T-helper 2 cell (primary cell): ENCODE measurements around the gene CBX8.

ENCODE experiments used
- DNase-seq, 5 experiments: peaks; one replicate each; pipeline versions ENCODE4 v3.0.0 to v3.0.0-alpha.2; 2012 to 2022

The CBX8 gene

DNA sequence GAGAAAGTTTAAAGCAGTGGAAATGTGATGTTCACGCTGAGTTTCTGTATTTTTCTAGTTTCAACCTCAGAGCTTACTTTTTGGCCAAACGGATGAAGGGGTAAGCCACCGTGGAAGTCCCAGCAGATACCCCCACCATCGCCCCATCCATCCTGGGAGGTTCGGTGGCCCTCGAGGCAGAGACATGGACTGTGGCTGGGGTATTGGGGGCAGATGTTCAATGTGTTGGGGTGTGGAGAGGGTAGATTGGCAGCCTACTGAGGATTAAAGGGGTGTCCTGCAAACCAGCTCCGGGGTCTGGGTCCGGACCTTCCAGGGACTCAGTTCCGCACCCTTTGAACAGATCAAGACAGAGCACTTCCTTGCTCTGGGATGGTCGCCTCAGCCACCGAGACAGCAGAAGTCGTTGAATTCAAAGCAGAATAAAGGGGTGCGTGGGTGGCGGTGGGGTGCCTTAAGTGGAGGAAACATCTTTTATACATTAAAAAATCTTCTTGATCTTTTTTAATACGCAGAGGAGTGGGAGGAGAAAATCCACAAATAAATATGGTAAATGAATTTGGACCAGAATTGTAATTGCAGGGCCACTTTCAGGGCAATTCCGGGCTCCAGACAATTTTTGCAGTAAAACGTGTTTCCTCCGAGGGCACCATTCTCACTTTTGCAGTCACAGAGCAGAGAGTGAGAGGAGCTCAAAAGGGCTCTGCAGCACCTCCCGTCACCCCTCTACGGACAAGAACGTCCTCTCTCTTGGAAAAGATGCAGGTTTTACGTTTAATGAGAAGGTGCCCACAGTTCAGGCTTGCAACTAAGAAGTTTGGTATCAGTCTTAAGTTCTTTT is 8.2 kb upstream of the CBX8 start:
- no peak for DNase-seq

DNA sequence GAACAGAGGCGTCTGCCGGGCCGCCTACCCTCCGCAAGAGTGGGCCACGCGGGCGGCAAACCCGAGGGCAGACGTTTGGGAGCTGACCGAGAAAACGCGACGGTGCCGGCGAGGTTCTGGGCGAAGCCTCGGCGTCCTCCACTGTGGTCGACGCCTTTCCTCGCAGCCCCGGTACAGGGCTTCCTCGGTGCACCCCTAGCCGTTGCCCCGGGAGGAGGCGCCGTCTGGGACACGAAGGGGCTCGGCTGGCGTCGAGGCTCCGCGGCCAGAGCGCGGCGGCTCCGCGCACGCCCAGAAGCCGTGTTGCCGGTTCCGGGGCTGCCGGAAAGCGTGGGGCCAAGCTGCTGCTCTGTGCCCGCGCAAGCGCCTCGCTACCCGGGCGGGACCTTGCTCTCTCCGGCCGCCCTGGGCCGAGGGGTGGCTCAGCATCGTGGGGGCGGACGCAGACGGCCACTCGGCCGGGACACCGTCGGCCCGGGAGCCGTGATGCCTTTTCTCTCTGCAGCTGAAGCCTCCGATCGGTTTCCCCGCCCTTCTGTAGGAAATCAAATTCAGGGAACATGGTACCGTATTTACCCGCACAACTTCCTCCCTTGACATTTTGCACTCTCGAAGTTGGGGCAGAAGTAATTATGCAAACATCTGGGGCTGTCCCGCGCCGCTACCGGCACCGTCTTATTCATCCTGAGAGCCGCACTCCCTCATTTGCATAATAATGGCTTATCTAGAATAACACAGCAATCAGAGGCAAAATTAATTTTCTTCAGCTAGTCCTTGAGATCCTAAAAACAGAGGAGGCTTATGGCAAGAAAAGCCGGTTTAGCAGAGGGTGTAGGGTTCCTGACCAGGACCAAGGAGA is 7.3 kb upstream of the CBX8 start:
- peak in 3 of 5 experiments; percentile 35 to 89 (median 65) for DNase-seq

DNA sequence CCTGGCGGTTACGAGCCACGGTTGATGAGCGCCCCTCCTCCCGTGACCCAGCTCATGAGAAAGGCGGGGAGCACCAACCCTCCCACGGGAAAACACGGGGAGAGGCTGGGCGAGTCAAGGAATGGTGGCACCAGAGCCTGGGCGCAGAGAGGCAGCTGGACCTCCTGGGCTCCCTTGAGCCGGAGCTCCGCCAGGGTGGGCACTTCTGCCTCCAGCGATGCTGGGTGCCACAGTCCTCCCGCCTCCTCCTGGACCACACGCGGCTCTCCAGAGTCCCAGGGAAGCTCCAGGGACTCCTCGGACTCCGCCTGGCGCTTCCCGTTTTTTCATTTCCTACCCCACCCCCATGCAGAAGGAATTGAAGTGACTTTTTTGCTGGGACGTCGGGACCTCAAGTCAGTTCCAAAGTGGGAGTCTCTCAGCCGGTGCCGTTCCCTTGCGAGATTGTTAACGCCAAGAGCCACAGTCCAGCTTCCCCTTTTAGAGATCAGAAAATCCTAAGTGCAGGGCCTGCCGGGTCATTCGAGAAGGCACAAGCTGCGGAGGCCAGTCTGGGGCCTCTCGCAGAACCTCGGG is 6.6 kb upstream of the CBX8 start:
- DNase-seq, result no peak

DNA sequence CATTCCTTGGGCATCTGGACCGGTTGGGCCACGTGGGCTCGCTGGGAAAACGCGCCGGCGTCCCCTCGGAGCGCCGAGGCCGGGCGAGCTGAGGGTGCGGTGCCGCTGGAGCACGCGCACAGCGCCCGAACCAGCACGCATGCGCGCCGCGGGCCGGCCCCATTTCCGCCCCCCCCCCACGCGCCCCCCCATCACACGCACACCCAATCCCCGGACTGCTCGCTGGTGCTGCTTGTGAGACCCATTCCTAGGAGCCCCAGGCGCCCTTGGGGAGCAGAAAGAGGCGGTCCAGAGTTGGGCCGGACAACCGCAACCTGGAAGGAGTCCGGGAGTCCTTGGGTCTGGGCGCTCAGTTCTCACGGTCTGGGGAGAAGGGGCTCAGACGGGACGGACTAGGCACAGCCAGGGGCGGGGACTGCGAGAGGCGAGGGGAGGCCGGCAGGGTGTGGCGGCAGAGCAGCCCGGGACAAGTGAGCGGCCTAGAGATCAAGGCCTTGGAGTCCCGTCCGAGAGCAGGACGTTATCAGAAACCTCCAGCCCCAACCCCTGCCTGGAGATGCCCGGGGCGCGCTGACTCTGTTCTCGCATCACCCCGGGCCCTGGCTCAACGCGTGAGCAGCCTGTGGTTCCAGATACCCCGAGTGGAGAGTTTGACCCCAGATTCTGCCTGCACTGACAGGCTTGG is 6.0 kb upstream of the CBX8 start:
- no peak for DNase-seq

DNA sequence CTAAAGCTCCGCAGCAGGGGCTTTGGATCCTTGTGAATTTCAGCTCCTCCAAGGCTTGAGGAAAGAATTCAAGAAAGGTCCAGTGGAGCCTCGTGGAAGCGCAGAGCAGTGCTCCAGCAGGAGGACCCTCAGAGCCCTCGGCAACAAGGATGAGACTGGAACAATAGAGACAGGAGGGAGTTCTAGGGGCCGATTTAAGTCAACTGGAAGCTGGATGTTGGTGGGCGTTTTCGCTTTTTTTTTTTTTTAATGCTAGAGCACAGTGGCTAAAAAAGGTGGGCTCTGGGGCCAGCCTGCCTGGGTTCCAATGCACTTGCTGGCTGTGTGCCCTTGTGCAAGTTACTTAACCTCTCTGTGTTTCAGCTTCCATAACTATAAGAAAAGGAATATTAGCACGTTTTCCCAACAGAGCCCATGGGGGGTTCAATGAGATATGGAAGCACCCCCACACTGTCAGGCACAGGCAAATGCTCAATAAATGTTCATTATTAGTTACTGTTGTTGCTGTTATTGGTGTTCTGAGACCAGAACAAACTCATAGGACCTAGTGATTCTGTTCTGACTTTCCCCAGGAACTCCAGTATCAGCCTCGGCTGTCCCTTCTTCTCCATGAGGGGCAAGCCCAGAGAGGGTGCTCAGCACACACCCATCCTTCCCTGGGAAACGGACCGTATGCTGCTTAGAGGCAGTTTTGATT is 5.3 kb upstream of the CBX8 start:
- no peak for DNase-seq

DNA sequence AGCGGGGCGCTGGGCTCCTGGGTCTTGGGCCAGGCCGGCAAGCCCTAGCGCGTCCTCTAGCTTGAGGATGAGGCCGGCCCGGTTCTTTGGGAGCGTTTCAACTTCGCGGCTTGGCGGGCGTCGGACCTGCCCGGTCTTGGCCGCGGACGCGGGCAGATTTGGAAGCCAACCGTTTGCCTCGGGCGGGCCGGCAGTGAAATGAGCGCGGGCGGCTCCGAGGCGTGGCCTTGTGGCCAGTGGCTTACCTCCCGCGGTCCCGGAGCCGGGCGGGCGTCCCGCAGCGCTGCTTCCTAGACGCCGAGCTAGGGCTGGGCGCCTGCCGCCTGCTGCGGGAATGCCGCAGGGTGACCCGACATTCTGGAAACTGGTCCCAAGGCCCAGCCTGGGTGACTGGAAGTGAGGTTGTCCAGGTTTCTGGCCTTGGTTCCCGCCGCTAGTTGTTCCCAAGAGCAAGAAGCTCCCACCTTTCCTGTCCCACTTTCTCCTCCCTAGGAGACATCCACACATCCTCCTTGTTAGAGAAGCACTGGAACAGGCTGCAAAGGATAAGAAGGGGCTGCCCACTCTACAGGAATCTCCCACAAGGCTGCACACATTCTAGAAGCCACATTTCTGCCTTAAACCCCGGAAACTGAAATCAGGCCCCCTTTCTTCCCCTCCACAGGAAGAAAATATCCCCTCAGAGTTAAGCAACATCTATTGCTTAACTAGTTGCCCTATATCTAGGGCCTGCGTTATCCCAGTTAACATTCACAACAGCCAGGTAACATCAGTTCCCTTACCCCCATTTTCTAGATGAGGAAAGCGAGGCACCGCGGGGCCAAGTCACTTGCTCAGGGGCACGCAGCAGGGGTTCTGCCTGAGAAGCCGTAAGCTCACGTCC is 4.5 kb upstream of the CBX8 start:
- DNase-seq, result no peak

DNA sequence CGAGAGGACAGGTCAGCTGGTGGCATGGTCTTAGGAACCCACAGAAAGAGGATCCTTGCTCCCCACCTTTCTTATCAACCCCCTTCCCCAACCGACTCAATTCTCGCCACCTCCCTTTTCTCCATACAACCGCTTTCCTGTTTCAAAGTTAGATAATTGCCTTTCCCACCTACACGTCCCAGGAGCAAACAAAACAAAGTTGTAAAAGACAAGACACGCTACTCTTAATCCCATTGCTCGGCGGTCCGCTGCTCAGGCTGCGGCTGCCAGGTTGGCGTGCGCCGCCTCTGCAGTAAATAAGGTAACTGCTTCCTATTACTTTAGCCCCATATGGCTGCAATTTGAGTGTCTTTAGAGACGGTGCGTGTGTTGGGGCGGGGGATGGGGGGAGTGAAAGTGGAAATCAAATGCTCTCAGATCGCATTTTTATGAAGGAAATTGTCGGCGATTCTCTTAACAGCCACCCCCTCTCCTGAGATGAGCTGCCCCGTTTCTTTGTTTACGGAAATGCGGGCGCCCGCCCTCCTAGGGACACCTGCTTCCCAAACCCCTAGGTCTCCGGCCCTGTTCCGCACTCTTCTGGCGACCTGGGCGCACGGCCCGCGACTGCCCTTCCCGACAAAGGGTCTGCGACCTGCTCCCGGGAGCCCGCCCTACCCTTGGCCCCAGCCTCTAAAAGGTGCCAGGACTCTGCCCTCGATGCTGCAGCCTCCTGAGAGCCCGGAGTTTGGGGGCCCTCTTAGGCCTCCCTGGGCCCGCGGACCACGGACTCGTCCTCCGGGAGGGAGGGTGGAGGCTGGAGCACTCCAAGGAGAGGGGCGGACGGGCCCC is 3.7 kb upstream of the CBX8 start:
- peak in 2 of 5 experiments; percentile 35 to 71 for DNase-seq

DNA sequence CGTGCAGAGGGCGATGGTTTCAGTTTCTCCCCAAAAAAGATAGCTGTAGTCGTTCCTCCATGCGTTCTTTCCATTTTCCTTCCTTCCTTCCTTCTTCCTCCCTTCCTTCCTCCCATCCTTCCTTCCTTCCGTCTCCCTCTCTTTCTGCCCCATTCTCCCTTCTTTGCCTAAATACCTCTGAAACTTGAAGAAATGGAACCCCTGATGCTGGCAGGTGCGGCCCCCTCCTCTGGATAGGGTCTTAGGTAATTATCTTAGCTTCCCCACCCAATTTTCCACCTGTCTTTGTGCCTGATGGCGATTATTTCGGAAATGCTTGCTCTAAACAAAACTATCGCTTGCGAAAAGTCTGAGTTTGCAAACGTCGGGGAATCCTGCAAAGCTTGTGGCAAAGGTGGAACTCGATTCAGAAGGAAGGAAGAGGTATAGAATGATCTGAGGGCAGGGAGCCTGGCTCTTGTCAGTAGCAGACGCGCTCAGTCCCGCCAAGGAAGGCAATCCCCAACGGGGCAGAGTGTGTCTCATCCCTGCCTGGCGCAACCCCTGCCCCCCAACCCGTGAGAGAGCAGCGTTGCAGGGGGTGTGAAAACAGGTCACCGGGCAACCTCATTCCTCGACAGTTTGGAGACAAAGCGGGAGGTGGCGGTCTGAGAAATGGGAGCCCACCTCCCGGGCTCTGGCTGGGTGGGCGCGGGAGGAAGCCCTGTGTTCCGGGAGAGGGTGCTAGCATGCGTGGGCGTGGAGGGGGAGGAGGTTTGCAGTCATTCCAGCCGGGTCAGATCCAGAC is 2.9 kb upstream of the CBX8 start:
- no peak for DNase-seq

DNA sequence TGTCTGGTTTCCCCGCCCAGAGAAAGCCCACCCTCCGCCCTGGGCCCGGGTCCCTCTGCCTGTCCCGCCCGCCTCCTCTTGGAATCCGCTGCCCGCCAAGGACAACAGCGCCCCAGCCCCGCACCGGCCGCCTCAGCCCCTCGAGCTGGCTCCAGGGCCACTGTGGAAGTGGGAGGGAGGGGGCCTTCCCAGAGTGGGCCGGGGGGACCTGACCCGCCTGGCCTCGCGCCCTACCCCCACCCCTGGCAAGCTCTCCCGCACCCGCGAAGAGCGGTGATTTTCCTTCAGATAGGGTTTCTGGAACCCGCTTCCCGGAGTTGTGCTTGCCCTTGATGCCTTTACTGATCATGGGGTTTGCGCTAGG is 2.3 kb upstream of the CBX8 start:
- DNase-seq, result no peak

DNA sequence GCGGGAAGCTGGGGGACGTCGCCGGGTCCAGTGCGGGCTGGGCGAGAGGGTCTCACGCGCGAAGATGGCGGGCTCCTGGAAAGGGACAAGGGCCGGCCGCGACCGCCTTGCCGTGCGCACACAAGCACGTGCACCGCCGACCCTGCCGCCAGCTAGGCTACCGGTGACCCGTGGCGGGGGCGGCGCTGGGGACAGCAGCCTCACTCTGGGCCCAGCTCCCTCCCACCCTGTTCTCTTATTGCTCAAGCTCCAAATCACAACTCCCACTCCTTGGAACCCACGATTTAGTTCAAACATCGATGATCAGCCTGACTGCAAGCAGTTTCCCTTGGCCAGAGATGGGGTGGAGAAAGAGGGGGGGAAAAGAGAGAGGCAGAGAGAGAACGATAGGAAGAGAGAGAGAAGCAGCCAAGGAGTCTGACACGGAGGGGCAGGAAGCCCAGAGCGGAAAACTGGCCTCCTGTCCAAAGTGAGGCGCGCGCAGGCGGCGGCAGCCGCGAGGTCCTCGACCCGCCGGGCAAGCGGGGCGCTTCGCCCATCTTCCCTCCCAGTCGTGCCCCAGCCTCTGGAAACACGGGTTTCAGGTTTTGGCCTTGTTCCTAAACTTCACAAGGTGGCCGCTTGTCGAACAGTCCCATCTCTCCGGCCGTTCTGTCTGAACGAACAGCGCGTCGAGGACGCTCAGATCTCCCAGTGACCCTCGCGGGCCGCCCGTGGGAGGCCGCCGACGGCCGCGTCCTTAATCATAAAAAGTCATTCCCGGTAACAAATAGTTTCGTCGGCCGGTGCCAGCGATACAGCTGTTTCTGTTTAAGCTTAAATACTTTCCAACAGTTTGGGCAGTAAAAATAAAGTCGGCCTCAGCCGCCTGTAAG is 1.7 kb upstream of the CBX8 start:
- DNase-seq, result no peak

DNA sequence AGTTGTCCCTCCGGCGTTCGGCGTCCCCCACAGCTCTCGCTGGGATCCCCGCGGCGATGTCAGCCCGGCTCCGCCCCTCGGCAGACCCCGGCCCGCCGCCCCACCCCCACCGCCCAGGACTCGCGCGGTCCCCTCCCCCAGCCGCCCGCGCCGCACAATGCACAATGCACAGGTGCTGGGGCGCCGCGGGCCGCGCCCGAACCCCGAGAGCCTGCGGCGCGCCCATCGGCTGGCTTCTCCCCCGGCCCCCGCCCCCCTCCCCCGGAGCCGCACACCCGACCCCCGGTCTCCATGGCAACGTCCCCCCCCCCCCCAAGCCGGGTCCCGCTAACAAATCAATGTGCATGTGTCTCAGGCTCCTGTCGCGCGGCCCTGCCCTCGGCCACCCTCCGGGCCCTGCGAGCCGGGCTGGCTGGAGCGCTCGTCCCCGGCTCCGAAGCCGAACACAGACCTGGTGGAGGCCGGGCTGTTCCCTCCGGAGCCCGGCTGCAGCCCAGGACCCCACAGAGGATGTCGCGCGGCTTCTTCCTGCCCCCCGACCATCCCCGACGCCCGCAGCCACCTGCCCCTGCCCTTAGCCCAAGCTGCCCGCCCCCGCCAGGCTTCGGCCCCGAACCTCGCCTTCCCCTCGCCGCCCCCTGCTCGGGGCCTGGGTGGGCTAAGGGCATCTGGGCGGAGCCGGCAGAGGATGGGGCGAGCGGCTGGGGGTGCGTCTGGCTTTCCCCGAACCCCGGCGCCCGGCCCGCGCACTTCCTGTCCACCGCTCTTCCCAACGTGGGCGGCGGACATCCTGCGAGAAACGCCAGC is 818 bp upstream of the CBX8 start:
- no peak for DNase-seq

DNA sequence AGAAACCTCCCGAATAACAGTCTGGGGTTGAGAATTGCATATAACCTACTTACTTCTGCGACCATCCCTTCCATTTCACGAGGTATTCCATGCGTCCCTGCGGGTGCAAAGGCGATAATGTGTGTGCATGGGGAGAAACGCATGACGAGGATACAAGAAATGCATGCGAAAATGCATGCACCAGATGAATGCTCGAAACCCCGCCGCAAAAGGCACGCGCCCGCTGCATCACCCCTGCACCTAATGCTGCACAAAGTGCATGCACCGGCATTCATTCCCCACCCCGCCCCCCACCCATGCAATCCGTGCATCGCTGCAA is 474 bp downstream of the CBX8 start:
- DNase-seq, result no peak

DNA sequence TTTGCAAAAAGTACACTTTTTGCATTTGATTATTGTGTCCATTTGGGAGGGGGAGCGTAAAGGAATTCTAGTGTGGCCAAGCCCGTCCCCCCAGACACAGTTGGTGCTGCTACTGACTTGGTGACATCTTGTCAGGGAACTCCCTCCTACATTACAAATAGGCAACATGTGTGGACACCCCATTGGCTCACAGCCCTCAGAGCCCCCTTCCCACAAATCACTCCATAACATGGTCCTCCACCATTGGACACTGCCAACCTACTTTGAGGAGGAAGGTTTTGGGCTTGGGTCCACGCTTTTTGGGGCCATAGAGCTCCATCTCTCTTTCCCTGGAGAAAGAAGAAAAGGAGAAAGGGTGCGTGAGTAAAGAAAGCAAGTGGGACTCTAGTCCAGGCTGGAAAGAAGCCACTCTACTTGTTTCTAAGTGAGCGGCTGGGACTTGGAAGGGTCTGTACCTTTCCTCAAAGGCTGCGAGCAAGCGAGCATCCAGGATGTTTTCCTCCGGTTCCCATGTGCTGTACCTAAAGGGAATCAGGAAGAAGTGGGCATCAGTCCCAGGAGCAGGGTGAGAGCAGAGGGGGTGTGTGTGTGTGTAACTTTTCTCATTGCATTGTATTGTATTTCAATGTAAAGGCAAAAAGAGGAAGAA is 958 bp downstream of the CBX8 start:
- no peak for DNase-seq

DNA sequence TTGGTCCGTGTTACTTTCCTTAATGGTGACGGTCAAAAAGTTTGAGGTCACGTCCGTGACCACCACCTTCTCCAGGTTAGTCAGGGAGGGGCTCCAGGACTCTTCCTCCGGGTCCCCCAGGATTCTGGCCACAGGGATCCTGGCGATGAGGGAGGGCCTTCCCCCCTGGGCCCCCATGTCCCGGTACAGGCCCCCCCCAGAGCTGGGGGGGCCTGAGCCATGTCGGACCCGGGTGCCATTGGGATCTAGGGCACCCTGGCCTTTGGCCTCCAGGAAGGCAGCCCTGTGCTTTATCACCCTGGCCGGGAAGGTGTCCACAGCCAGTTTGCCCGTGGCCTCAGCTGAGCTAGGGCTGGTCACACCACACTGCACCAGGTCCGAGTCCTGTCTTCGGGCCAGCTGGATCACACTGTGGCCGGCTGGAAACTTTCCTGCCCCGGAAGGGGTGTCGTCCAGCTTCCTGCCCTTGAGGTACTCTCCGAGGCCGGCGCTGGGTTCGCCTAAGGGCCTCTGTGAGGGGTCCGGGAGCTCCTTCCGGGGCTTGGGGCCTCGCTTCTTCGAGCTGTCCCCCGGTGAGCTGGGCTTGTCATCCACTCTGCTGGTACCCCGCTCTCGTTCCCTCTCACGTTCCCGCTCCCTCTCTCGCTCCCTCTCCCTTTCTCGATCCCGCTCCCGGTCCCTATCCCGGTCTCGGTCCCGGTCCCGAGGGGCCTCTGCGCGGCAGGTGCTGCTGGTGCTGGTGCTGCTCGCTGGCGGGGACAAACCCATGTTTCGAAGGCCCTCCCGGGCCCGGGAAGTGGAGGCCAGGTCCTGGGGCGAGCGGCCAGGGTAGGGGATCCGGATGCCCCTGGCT is 2.0 kb downstream of the CBX8 start:
- DNase-seq, result no peak

DNA sequence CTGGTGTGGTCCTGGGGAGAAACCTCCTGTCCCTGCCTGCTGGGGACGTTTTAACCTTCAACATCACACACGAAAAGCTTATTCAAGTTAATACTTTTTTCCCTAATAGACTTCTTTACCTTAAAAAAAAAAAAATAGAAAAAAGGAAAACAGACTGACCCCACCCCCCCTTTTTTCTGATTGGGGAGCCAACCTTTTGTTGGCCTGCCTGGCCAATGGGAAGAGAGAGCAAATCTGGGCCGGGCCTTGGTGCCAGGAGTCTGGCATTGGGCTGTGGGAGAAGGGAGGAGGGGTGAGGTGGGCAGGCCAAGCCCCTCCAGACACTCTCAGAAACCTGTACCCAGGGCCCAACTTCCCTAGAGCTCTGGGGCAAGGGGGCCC is 3.0 kb downstream of the CBX8 start:
- no peak for DNase-seq
